H1 (cell line): ENCODE results near the gene GCFC2. TPM values are rescaled to one million over a fixed set of nuclear protein-coding genes. Genes with fewer than 3 reads are reported as not detected.

Experiments
- CTCF ChIA-PET: fragments of 300-600 bp; sonication (Branson Sonifier 250); formaldehyde crosslinking; loops from one replicate; lab custom pipeline; 2021; ENCODE audit not compliant: partially characterized antibody; lab: Charles Lee
- POLR2A ChIA-PET: fragments of 300-600 bp; sonication (Branson Sonifier 250); formaldehyde crosslinking; loops from one replicate; lab custom pipeline; 2021; ENCODE audit warnings: inconsistent platforms; ENCODE audit not compliant: partially characterized antibody; lab: Charles Lee
- DNase-seq, 2 experiments: peaks; one replicate each; pipeline versions ENCODE4 v3.0.0 to v3.0.0-alpha.2; 2010 to 2022; ENCODE audit warnings: low spot score in 2 of 2, low read depth in 1 of 2, mixed read lengths in 1 of 2
- FAIRE-seq: peaks from 2 replicates; lab custom pipeline; 2011; peaks lifted over from hg19 to GRCh38; lab: Jason Lieb, UNC
- H2AFZ ChIP-seq: 2 replicates; pipeline ENCODE4 v1.8.1; 2012; ENCODE audit warnings: low read length, inconsistent platforms
- H2AK5ac ChIP-seq: 2 replicates; pipeline ENCODE4 v1.6.1; 2013; ENCODE audit warnings: low read depth, low read length
- H2BK120ac ChIP-seq: replicated peaks from 2 replicates; pipeline ENCODE3; 2013; ENCODE audit warnings: low read depth, low read length, inconsistent platforms
- H2BK12ac ChIP-seq: 2 replicates; pipeline ENCODE4 v1.6.1; 2013; ENCODE audit warnings: low read depth, low read length
- H2BK15ac ChIP-seq: 2 replicates; pipeline ENCODE4 v1.6.1; 2013; ENCODE audit warnings: low read length
- H2BK20ac ChIP-seq: 2 replicates; pipeline ENCODE4 v1.6.1; 2013; ENCODE audit warnings: low read length
- H2BK5ac ChIP-seq: 2 replicates; pipeline ENCODE4 v1.6.1; 2013; ENCODE audit warnings: low read depth, low read length
- H3K14ac ChIP-seq: 2 replicates; pipeline ENCODE4 v1.6.1; 2013; ENCODE audit warnings: inconsistent platforms; ENCODE audit not compliant: insufficient read length
- H3K18ac ChIP-seq: 2 replicates; pipeline ENCODE4 v1.6.1; 2013; ENCODE audit warnings: low read length; ENCODE audit errors: extremely low read depth
- H3K23ac ChIP-seq: 2 replicates; pipeline ENCODE4 v1.6.1; 2013; ENCODE audit warnings: inconsistent platforms; ENCODE audit not compliant: insufficient read length
- H3K23me2 ChIP-seq: 2 replicates; pipeline ENCODE4 v1.6.1; 2013; ENCODE audit warnings: low read depth, low read length
- H3K27ac ChIP-seq: 2 replicates; pipeline ENCODE4 v1.6.1; 2011; ENCODE audit warnings: low read depth, low read length, inconsistent platforms
- H3K27me3 ChIP-seq, 4 experiments: replicated peaks in 1 of 4; 1 replicate in 1 of 4; 2 replicates in 3 of 4; pipeline versions ENCODE4 v1.6.1 to v1.8.1; 2011 to 2013; ENCODE audit warnings: low read length in 3 of 4, mild to moderate bottlenecking in 3 of 4, inconsistent platforms in 2 of 4, mixed read lengths in 2 of 4, moderate library complexity in 1 of 4; ENCODE audit not compliant: control insufficient read depth in 3 of 4, insufficient read depth in 3 of 4; ENCODE audit errors: extremely low read depth in 1 of 4
- H3K36me3 ChIP-seq, 4 experiments: 2 replicates each; pipeline versions ENCODE4 v1.6.1 to v1.8.1; 2011 to 2013; ENCODE audit warnings: mild to moderate bottlenecking in 4 of 4, low read length in 3 of 4, moderate library complexity in 2 of 4, control low read depth in 1 of 4, inconsistent platforms in 1 of 4; ENCODE audit not compliant: insufficient read depth in 4 of 4, control insufficient read depth in 2 of 4
- H3K4ac ChIP-seq: replicated peaks from 2 replicates; pipeline ENCODE3; 2013; ENCODE audit warnings: low read length, low read depth, mixed read lengths, inconsistent platforms; ENCODE audit not compliant: insufficient read length
- H3K4me1 ChIP-seq, 4 experiments: replicated peaks in 1 of 4; 1 replicate in 1 of 4; 2 replicates in 3 of 4; pipeline versions ENCODE4 v1.6.1 to v1.8.1; 2011 to 2013; ENCODE audit warnings: low read length in 3 of 4, inconsistent platforms in 2 of 4, mixed read lengths in 1 of 4; ENCODE audit not compliant: insufficient read depth in 4 of 4, control insufficient read depth in 3 of 4
- H3K4me2 ChIP-seq, 2 experiments: 2 replicates each; pipeline versions ENCODE4 v1.6.1 to v1.8.1; 2011 to 2013; ENCODE audit warnings: low read depth in 2 of 2, low read length in 2 of 2, control low read depth in 1 of 2, inconsistent platforms in 1 of 2, mild to moderate bottlenecking in 1 of 2; ENCODE audit not compliant: insufficient read depth in 1 of 2
- H3K4me3 ChIP-seq, 4 experiments: fragments of 200-600, 300-600 bp in 1 of 4; sonication (generic), shearing (Covaris generic), sonication (Bioruptor Twin) in 1 of 4; 2 replicates each; pipeline versions ENCODE4 v1.5.1 to v1.8.1; 2011 to 2016; ENCODE audit warnings: low read length in 4 of 4, low read depth in 3 of 4, control low read depth in 2 of 4, inconsistent platforms in 2 of 4, mild to moderate bottlenecking in 2 of 4, mixed read lengths in 1 of 4, moderate library complexity in 1 of 4; ENCODE audit not compliant: insufficient read depth in 2 of 4; ENCODE audit errors: extremely low read depth in 1 of 4
- H3K56ac ChIP-seq: replicated peaks from 2 replicates; pipeline ENCODE3; 2013; ENCODE audit warnings: low read depth, mild to moderate bottlenecking, mixed read lengths, low read length, inconsistent platforms; ENCODE audit not compliant: insufficient read length
- H3K79me1 ChIP-seq: 2 replicates; pipeline ENCODE4 v1.6.1; 2013; ENCODE audit warnings: low read depth, low read length, control low read depth
- H3K79me2 ChIP-seq, 2 experiments: 2 replicates each; pipeline versions ENCODE4 v1.6.1 to v1.8.1; 2012 to 2013; ENCODE audit warnings: low read length in 2 of 2, mild to moderate bottlenecking in 2 of 2, inconsistent platforms in 1 of 2; ENCODE audit not compliant: insufficient read depth in 2 of 2, control insufficient read depth in 1 of 2
- H3K9ac ChIP-seq, 4 experiments: replicated peaks in 1 of 4; 1 replicate in 1 of 4; 2 replicates in 3 of 4; pipeline versions ENCODE4 v1.6.1 to v1.8.1; 2011 to 2013; ENCODE audit warnings: low read depth in 3 of 4, low read length in 3 of 4, control low read depth in 2 of 4, mild to moderate bottlenecking in 2 of 4, moderate library complexity in 2 of 4, inconsistent platforms in 1 of 4; ENCODE audit errors: extremely low read depth in 1 of 4
- H3K9me3 ChIP-seq, 2 experiments: 2 replicates each; pipeline versions ENCODE4 v1.6.1 to v1.8.1; 2012 to 2013; ENCODE audit warnings: mild to moderate bottlenecking in 2 of 2, moderate library complexity in 2 of 2, control low read depth in 1 of 2, inconsistent platforms in 1 of 2, low read depth in 1 of 2, low read length in 1 of 2, mixed read lengths in 1 of 2; ENCODE audit not compliant: insufficient read depth in 2 of 2
- H4K20me1 ChIP-seq, 2 experiments: replicated peaks in 1 of 2; 2 replicates each; pipeline versions ENCODE3 to v1.8.1; 2011 to 2013; ENCODE audit warnings: inconsistent platforms in 2 of 2, low read length in 2 of 2, mild to moderate bottlenecking in 1 of 2; ENCODE audit not compliant: insufficient read depth in 2 of 2, control insufficient read depth in 1 of 2
- H4K5ac ChIP-seq: 2 replicates; pipeline ENCODE4 v1.6.1; 2013; ENCODE audit warnings: low read length, low read depth, mixed read lengths, inconsistent platforms; ENCODE audit not compliant: insufficient read length
- H4K8ac ChIP-seq: 2 replicates; pipeline ENCODE4 v1.8.0; 2013; ENCODE audit warnings: mild to moderate bottlenecking, moderate library complexity, low read length, inconsistent platforms; ENCODE audit not compliant: insufficient read depth; ENCODE audit errors: extremely low read depth
- H4K91ac ChIP-seq: replicated peaks from 2 replicates; pipeline ENCODE3; 2013; ENCODE audit warnings: low read length, mixed read lengths, inconsistent platforms; ENCODE audit not compliant: insufficient read length
- RFX5 ChIP-seq: IDR thresholded peaks from 2 replicates; pipeline ENCODE4 v1.6.1; 2011; ENCODE audit warnings: low read depth, low read length, improper control_type of control experiment, borderline replicate concordance
- WGBS, 2 experiments: shearing (Covaris generic) in 1 of 2; methylation state at CpG; one replicate each; pipeline versions ENCODE4 v1.1.6 to v1.1.7; 2013 to 2015; ENCODE audit warnings: low lambda C conversion rate in 2 of 2, mixed read lengths in 2 of 2, inconsistent platforms in 1 of 2, low coverage in 1 of 2, missing lambda C conversion rate in 1 of 2; ENCODE audit not compliant: insufficient replicate concordance in 2 of 2, insufficient coverage in 1 of 2, insufficient read length in 1 of 2; ENCODE audit errors: extremely low coverage in 1 of 2, missing lambda C conversion rate in 1 of 2; 5-methylcytosine and 5-hydroxymethylcytosine counted together
- polyA plus RNA-seq, 7 experiments: library from polyadenylated mRNA; depleted of rRNA in 3 of 7; stranded (reverse) in 5 of 7; unstranded in 2 of 7; fragments of >200 nt in 5 of 7; fragments of 200-250 nt in 2 of 7; gene quantifications; 1 replicate in 5 of 7; 2 replicates in 1 of 7; 4 replicates in 1 of 7; pipeline versions ENCODE4 v1.2.1 to v1.2.3, GENCODE V29; 2011 to 2013; ENCODE audit warnings: missing spikeins in 2 of 7, mixed read lengths in 2 of 7
- total RNA-seq: library from RNA; stranded (reverse); fragmentation: NEBNext Ultra II Directional; extraction: Animal tissue kit (Norgen Biotek cat#: 25700); gene quantifications from 2 replicates; pipeline ENCODE4 v1.2.1, GENCODE V29; 2021

Gene GCFC2
- total and polyA plus RNA-seq, 2 of the 8 experiments (the other 6 are each of a cell fraction or from before 2014, with no cell fraction given): 5.6 to 19.1 TPM

- Histone ChIP-seq H3K56ac (no peak overlapping the region), H4K91ac (no peak overlapping the region), H3K4me3 (no peak overlapping the region), H3K4me1 (peaks cover 0 to 4% (median 2%) of the 10 kb centered on the region in 4 experiments; a peak in 2 of 7 replicates), H3K36me3 (peaks cover 2 to 30% (median 9%) of the 10 kb centered on the region in 4 experiments; a peak in 2 of 8 replicates), H2AFZ (no peak overlapping the region), H2BK20ac (no peak overlapping the region), H4K5ac (no peak overlapping the region), H2BK12ac (no peak overlapping the region), H2BK5ac (no peak overlapping the region), H2AK5ac (no peak overlapping the region), H3K4ac (no peak overlapping the region)
- FAIRE-seq: no peak
- no peak for TF ChIP-seq RFX5
- TF ChIP-seq, all 59 proteins: peak for 0
- Histone ChIP-seq H3K18ac (no peak overlapping the region), H3K14ac (no peak overlapping the region), H2BK15ac (no peak overlapping the region), H3K4me2 (no peak overlapping the region), H3K79me2 (peaks cover 0 to 20% of the 10 kb centered on the region in 2 experiments; a peak in 2 of 4 replicates), H3K23ac (no peak overlapping the region), H4K20me1 (no peaks in the 10 kb centered on the region), H3K9me3 (no peaks in the 10 kb centered on the region; a peak in 1 of 4 replicates), H3K27ac (no peak overlapping the region), H3K23me2 (no peaks in the 10 kb centered on the region; the same call in 1 of the 2 replicates), H3K27me3 (no peaks in the 10 kb centered on the region), H3K79me1 (0 out of 2 replicates have a peak, but pooled peaks cover 2% of the 10 kb centered on the region), H3K9ac (no peak overlapping the region; a peak in 1 of 7 replicates), H4K8ac (no peak overlapping the region), H2BK120ac (no peak overlapping the region)
- POLR2A ChIA-PET: interaction anchor here (0.6 kb wide), 1 partner anchor 38 kb away, joined by 3 read pairs; no protein-coding TSS in a partner anchor
- 90% methylated on average over 3 of the region's 3 CpGs; no CpG with 5 or more reads in 1 of the 2 experiments for WGBS, 2 experiments
- CTCF ChIA-PET: interaction anchor here (1.0 kb wide), 1 partner anchor 30 kb away, joined by 4 read pairs; no protein-coding TSS in a partner anchor
- DNase-seq: no peak
Observed at GRCh38 chr2:75707901-75708300, 2.8 kb downstream of the GCFC2 start.
